HepG2 (cell line): ENCODE data around the gene DCAF16. TPM values are rescaled to one million over a fixed set of nuclear protein-coding genes. Genes with fewer than 3 reads are reported as not detected.

Source experiments
- CBX2 ChIP-seq, 2 experiments: fragments of 200-600 bp in 1 of 2; sonication (generic); formaldehyde crosslinking in 1 of 2; IDR thresholded peaks; 2 replicates each; pipeline versions ENCODE4 v1.7.0 to v1.8.1; 2018 to 2022; ENCODE audit warnings: low read depth in 2 of 2, low read length in 1 of 2, mild to moderate bottlenecking in 1 of 2, missing genetic modification reagents in 1 of 2
- NAIF1 ChIP-seq: sonication (generic); formaldehyde crosslinking; IDR thresholded peaks from 2 replicates; pipeline ENCODE4 v1.5.0; 2020; ENCODE audit warnings: mild to moderate bottlenecking, missing genetic modification reagents, borderline replicate concordance
- NFYC ChIP-seq: IDR thresholded peaks from 2 replicates; pipeline ENCODE4 v1.6.1; 2016; ENCODE audit warnings: missing genetic modification reagents, missing compliant biosample characterization
- NR2C2 ChIP-seq: sonication (generic); formaldehyde crosslinking; IDR thresholded peaks from 2 replicates; pipeline ENCODE4 v1.4.0; 2020; ENCODE audit warnings: missing genetic modification reagents, mild to moderate bottlenecking, moderate library complexity, borderline replicate concordance
- PITX1 ChIP-seq: sonication (generic); formaldehyde crosslinking; IDR thresholded peaks from 2 replicates; pipeline ENCODE4 v1.5.1; 2020; ENCODE audit warnings: mild to moderate bottlenecking, missing genetic modification reagents
- RAD51 ChIP-seq: fragments of 450-650 bp; IDR thresholded peaks from 2 replicates; pipeline ENCODE4 v1.6.1; 2016; ENCODE audit warnings: borderline replicate concordance
- RBAK ChIP-seq: sonication (generic); formaldehyde crosslinking; IDR thresholded peaks from 2 replicates; pipeline ENCODE4 v1.5.1; 2020; ENCODE audit warnings: mild to moderate bottlenecking, missing genetic modification reagents
- RBFOX2 ChIP-seq: fragments of 200-400 bp; formaldehyde crosslinking; IDR thresholded peaks from 2 replicates; pipeline ENCODE4 v1.6.1; 2017; ENCODE audit warnings: low read depth, mild to moderate bottlenecking, low read length
- SIN3A ChIP-seq: IDR thresholded peaks from 2 replicates; pipeline ENCODE4 v1.6.1; 2011; ENCODE audit warnings: low read depth, mild to moderate bottlenecking, control low read depth, low read length, borderline replicate concordance
- SUZ12 ChIP-seq: fragments of 150-350 bp; IDR thresholded peaks from 2 replicates; pipeline ENCODE4 v1.6.1; 2014; ENCODE audit warnings: low read depth, low read length
- THAP9 ChIP-seq: sonication (generic); formaldehyde crosslinking; IDR thresholded peaks from 2 replicates; pipeline ENCODE4; 2020; ENCODE audit warnings: missing genetic modification reagents, mild to moderate bottlenecking, borderline replicate concordance
- THRA ChIP-seq: sonication (generic); formaldehyde crosslinking; IDR thresholded peaks from 2 replicates; pipeline ENCODE4 v1.4.0; 2020; ENCODE audit warnings: missing genetic modification reagents, borderline replicate concordance
- UBTF ChIP-seq: sonication (generic); formaldehyde crosslinking; IDR thresholded peaks from 2 replicates; pipeline ENCODE4 v1.4.0; 2020; ENCODE audit warnings: mild to moderate bottlenecking, missing genetic modification reagents
- WIZ ChIP-seq: sonication (generic); formaldehyde crosslinking; IDR thresholded peaks from 2 replicates; pipeline ENCODE4 v1.5.1; 2020; ENCODE audit warnings: mild to moderate bottlenecking, missing genetic modification reagents
- ZNF232 ChIP-seq: sonication (generic); formaldehyde crosslinking; IDR thresholded peaks from 2 replicates; pipeline ENCODE4 v1.4.0; 2020; ENCODE audit warnings: missing genetic modification reagents, borderline replicate concordance
- ZNF276 ChIP-seq: sonication (generic); formaldehyde crosslinking; IDR thresholded peaks from 2 replicates; pipeline ENCODE4 v1.4.0; 2020; ENCODE audit warnings: mild to moderate bottlenecking, low read depth, missing genetic modification reagents
- polyA plus RNA-seq, 8 experiments: library from polyadenylated mRNA; depleted of rRNA in 3 of 8; stranded (reverse) in 7 of 8; unstranded in 1 of 8; fragments of >200 nt; fragmentation: Illumina TruSeq in 4 of 8; extraction: Trizol in 4 of 8; gene quantifications; 2 replicates each; pipeline versions ENCODE4 v1.2.1 to v1.2.3, GENCODE V29; 2011 to 2016; ENCODE audit warnings: low read depth in 4 of 8, missing spikeins in 1 of 8, mixed read lengths in 1 of 8; ENCODE audit not compliant: insufficient read depth in 1 of 8
- total RNA-seq, 5 experiments: library from RNA; depleted of rRNA; stranded (reverse); fragments of >200 nt; fragmentation: Illumina TruSeq; extraction: Trizol; gene quantifications; 2 replicates each; pipeline ENCODE4 v1.2.3, GENCODE V29; 2016; ENCODE audit warnings: low read depth in 1 of 5

DCAF16 gene
- total and polyA plus RNA-seq, 2 of the 13 experiments (the other 11 are each of a cell fraction or from before 2014, with no cell fraction given), result 37.5 to 41.9 TPM

GRCh38 chr4:17810260-17811077 is at the start of gene DCAF16, which contains the start of gene NCAPG (continued):
- peak; percentile 100 for TF ChIP-seq SIN3A
- TF ChIP-seq ZNF232, result peak; percentile 66; the same call in 1 of the 2 replicates
- peak; percentile 85 for TF ChIP-seq THAP9 (CRISPR knock-in tag)
- no peak for TF ChIP-seq WIZ
- TF ChIP-seq THRA, result no peak
- TF ChIP-seq PITX1 (CRISPR knock-in tag), result peak; percentile 23
- peak; percentile 87 for TF ChIP-seq UBTF
- no peak for TF ChIP-seq CBX2 (IDR thresholded peaks at IDR 0.05; ENCODE audit: low read depth, low read length)
- TF ChIP-seq CBX2 (CRISPR knock-in tag; IDR thresholded peaks at IDR 0.05; ENCODE audit: low read depth), result no peak
- TF ChIP-seq NAIF1, result peak; percentile 73; the same call in 1 of the 2 replicates
- TF ChIP-seq NFYC (CRISPR knock-in tag), result peak; percentile 63
- no peak for TF ChIP-seq RAD51
- TF ChIP-seq RBAK (CRISPR knock-in tag), result no peak; the same call in 1 of the 2 replicates
- peak; percentile 92 for TF ChIP-seq RBFOX2
- TF ChIP-seq SUZ12, result no peak
- TF ChIP-seq ZNF276 (CRISPR knock-in tag), result no peak; the same call in 1 of the 2 replicates
- peak; percentile 32; the same call in 1 of the 2 replicates for TF ChIP-seq NR2C2 (CRISPR knock-in tag)
